Measurements from ENCODE around the gene TMEM163.

Gene TMEM163

DNA sequence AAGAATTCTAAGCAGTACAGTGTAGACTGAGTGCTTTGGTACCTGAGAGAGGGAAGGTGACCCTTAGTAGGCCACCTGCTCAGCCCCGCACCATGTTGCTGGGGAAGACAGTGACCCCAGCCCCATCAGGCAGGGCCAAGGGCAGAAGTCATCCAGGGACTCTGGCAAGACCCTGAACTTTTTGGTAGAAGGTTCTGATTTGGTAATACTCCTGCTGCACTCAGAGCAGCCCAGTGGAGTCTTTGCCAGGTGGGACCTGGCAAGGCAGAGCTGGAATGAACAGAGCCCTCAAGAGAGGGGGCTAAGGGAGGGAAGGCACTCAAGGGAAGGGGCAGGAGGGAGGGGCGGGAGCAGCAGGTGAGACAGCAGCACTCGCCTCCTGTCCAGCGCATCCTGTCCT, 273.7 kb downstream of the TMEM163 start:
- no peak for DNase-seq (ENCODE audit: low read depth)
- no peak overlapping the region for H3K4me3 ChIP-seq (ENCODE audit: low read depth, low read length)
- TF ChIP-seq, protein P1, sequence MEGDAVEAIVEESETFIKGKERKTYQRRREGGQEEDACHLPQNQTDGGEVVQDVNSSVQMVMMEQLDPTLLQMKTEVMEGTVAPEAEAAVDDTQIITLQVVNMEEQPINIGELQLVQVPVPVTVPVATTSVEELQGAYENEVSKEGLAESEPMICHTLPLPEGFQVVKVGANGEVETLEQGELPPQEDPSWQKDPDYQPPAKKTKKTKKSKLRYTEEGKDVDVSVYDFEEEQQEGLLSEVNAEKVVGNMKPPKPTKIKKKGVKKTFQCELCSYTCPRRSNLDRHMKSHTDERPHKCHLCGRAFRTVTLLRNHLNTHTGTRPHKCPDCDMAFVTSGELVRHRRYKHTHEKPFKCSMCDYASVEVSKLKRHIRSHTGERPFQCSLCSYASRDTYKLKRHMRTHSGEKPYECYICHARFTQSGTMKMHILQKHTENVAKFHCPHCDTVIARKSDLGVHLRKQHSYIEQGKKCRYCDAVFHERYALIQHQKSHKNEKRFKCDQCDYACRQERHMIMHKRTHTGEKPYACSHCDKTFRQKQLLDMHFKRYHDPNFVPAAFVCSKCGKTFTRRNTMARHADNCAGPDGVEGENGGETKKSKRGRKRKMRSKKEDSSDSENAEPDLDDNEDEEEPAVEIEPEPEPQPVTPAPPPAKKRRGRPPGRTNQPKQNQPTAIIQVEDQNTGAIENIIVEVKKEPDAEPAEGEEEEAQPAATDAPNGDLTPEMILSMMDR (conservative IDR thresholded peaks at IDR 0.05; ENCODE audit: low read depth, low read length), result no peak

DNA sequence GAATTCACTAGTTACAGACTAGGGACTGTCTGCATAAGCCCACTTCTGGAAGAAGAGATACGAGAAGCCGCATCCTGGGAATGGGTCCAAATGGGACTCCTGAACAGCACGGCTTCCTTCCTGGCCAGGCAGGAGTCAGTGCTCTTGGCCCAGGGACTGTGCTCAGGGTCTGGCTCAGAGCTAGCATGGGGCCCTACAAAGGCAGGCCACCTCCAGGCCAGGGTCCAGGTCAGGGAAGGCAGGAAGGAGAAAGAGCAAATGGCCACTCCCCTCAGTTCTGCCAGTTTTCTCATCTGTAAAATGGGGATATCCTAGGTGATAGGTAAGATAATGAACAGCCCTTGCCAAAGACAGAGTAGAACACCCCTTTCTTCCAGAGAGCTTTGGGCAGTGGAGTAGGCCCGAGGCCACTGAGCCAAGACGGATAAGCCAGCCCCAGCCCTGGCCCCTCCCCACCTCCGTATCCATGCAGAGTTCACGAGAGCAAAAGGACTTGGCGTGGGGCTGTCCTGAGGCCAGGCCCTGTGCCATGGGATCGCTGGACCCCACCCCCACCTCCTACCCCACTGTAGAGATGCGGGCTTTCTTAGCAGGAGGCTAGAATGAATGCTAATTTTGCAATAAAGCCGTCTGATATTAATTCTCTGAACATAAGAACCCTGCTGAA, 274.9 kb downstream of the TMEM163 start:
- DNase-seq (ENCODE audit: low read depth), result no peak
- TF ChIP-seq, protein P1 (conservative IDR thresholded peaks at IDR 0.05; ENCODE audit: low read depth, low read length), result no peak
- H3K4me3 ChIP-seq (ENCODE audit: low read depth, low read length), result no peak overlapping the region

DNA sequence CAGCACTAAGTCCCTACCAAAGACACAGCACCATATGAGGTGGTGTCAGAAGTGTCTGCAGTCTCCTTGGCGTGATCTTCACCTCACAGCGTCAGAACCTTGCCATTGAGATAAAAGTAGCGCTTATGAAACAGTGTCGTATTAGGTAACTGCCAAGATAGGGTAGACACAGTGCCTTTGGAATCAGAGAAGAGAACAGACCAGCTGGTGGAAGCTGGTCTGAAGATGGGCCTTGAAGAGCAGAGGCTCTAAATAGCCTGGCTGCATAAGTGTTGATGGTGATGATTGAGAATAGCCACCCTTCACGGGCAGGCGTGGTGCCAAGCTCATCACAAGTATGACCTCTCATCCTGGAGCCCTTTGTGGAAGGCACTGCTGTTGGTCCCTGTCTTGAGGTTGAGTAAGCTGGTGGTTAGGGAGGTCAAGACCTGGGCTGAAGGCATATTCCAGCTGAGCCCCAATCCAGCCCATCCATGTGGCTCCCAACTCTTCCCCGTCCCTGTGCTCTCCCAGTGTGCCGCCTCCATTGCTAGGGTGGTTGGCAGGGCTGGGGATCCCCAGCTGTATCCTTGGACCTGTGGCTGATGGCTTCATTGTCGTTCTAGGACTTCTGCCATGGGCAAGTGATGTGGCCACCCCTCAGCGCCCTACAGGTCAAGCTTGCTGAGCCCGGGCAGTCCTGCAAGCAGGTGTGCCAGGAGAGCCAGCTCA, 277.5 kb downstream of the TMEM163 start:
- no peak overlapping the region for H3K4me3 ChIP-seq (ENCODE audit: low read depth, low read length)
- no peak for DNase-seq (ENCODE audit: low read depth)
- TF ChIP-seq, protein P1 (conservative IDR thresholded peaks at IDR 0.05; ENCODE audit: low read depth, low read length), result no peak

DNA sequence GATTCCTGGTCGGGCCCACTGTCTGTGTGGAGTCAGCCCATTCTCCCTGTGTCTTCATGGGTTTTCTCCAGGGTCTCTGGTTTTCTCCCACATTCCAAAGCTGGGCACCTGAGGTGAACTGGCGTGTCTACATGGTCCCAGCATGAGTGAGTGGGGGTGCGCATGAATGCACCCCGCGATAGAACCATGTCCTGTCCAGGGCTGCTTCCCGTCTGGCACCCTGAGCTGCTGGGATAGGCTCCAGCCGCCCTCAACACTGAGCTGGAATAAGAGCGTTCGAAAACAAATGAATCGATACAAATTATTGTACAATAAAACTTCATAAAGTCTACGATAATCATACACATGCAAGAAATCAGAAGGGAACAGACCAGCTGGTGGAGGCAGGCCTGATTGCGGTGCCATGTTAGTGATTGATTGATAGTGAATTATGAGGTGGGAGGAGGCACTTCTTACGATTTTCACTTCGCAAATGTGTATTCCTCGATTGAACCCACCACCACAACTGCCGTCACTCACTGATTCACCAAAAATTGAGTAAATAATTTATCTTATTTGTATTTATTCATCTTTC, 278.4 kb downstream of the TMEM163 start:
- no peak overlapping the region for H3K4me3 ChIP-seq (ENCODE audit: low read depth, low read length)
- TF ChIP-seq, protein P1 (conservative IDR thresholded peaks at IDR 0.05; ENCODE audit: low read depth, low read length), result no peak
- DNase-seq (ENCODE audit: low read depth), result no peak

DNA sequence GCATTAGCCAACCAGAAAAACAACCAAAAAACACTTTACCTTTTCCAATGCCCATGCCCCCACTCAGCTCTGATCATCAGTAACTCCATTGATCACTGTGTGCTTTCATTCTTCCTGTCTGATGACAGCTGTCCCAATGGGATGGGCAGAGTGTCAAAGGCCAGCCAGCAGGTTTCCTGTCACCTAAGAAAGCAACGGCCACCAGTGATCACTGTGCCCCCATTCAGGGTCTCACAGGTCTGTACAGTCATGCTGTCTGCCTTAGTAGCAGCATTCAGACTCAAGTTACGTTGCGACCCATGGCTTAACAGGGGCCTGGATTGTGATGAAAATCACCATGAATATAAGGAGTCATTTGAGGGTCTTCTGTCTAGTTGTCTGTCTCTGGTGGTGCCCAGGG, 280.4 kb downstream of the TMEM163 start:
- H3K4me3 ChIP-seq (ENCODE audit: low read depth, low read length), result no peak overlapping the region
- TF ChIP-seq, protein P1 (conservative IDR thresholded peaks at IDR 0.05; ENCODE audit: low read depth, low read length), result no peak
- no peak for DNase-seq (ENCODE audit: low read depth)

GRCh38 chr2:134436706-134437105, 282.1 kb downstream of the TMEM163 start:
- no peak for DNase-seq (ENCODE audit: low read depth)
- no peak overlapping the region for H3K4me3 ChIP-seq (ENCODE audit: low read depth, low read length)
- TF ChIP-seq, protein P1 (conservative IDR thresholded peaks at IDR 0.05; ENCODE audit: low read depth, low read length), result no peak
